ENCODE results near the gene SCAANT1. TPM values are rescaled to one million over a fixed set of nuclear protein-coding genes. Genes with fewer than 3 reads are reported as not detected.

SCAANT1 gene
- total and polyA plus RNA-seq, 9 donors = not detected

DNA sequence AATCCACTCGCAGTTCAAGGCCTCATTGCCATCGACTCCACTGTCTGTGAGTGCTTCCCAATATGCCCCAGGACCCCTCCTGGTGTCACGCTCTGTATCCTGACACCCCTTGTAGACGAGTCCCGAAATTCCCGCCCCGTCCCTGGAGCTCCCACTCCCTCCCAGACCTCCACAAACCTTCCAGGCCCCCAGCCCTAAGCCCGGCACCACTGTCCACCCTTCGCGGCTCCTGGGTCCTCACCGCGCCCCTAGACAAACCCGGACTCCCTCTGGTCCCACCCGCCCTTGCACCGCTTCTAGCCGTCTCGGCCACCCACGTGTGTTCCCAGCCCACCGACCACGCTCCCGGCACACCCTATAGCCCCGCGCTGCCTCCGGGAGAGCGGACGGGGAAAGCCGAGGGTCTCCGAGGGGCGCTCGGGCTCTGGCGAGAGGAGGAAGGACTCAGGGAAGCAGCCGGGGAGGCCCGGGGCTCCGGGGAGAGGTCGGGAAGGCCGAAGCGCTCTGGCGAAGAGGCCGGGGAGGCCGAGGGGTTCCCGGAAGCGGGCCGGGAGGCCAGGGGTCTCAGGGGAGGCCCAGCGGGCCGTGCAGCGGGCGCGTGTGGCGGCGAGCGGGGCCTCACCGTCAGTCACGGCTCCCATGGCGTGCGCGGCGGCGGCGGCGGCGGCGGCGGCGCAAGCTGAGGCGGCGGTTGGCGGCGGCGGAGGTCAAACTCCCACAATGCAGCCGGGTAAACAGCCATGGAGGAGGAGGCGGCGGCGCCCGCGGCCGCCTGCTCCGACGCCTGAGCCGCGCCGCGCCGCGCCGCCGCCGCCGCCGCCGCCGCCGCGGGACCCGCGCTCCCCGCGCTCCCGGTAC, 48.8 kb downstream of the SCAANT1 start, which contains the start of the genes ATXN7 and THOC7:
Gene ATXN7 (plus strand): TSS at position 718 of the 858 bp plus-strand sequence. CDS start 48,732 bp downstream, outside the sequence.
Gene THOC7 (minus strand): TSS at position 656 of the 858 bp plus-strand sequence. CDS start 15 bp downstream, at position 641.
- no peaks in the 10 kb centered on the region for H3K9me3 ChIP-seq
- no peaks in the 10 kb centered on the region for H3K27me3 ChIP-seq
- intact Hi-C loops (cut with DNase I) = loop anchor here in 1 of 4 donors (5.0 kb wide), 1 partner anchor 49 kb away; the partner anchor contains the start of gene SCAANT1
- TF ChIP-seq, protein P1, sequence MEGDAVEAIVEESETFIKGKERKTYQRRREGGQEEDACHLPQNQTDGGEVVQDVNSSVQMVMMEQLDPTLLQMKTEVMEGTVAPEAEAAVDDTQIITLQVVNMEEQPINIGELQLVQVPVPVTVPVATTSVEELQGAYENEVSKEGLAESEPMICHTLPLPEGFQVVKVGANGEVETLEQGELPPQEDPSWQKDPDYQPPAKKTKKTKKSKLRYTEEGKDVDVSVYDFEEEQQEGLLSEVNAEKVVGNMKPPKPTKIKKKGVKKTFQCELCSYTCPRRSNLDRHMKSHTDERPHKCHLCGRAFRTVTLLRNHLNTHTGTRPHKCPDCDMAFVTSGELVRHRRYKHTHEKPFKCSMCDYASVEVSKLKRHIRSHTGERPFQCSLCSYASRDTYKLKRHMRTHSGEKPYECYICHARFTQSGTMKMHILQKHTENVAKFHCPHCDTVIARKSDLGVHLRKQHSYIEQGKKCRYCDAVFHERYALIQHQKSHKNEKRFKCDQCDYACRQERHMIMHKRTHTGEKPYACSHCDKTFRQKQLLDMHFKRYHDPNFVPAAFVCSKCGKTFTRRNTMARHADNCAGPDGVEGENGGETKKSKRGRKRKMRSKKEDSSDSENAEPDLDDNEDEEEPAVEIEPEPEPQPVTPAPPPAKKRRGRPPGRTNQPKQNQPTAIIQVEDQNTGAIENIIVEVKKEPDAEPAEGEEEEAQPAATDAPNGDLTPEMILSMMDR (IDR thresholded peaks at IDR 0.05) = no peak
- TF ChIP-seq EP300 (IDR thresholded peaks at IDR 0.05) (no peak), POLR2A (IDR thresholded peaks at IDR 0.05) (no peak)
- peak; percentile 55 to 82 (median 74) for DNase-seq
- H3K4me3 ChIP-seq = peak within 1 kb of the TSS; percentile 96
- H3K27ac ChIP-seq = peak within 1 kb of the TSS; percentile 85 to 91
- no peaks in the 10 kb centered on the region for H3K36me3 ChIP-seq
- H3K4me1 ChIP-seq (ENCODE audit: insufficient read depth) = peaks cover 7% of the 10 kb centered on the region
- WGBS, 3 donors = 0 to 2% (median 0%) methylated on average over 42 to 94 of the region's 98 CpGs

DNA sequence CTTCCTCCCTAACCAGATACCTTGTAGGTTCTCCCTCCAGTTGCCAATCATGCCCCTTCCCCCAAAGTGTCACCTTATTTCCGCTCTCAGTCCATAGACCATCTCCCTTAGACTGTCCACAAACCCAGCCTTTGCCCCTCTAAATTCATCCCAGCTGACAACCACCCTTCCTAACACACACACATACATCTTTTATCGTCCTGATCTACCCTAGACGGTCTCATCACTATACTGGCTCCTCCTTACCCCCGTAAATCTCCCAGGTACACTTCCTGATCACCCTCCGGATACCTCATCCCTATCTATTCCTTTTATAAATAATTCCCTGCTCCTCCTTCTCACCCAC, 49.4 kb downstream of the SCAANT1 start:
- no peak for TF ChIP-seq POLR2A (IDR thresholded peaks at IDR 0.05)
- TF ChIP-seq, protein P1 (IDR thresholded peaks at IDR 0.05) = no peak
- TF ChIP-seq EP300 (IDR thresholded peaks at IDR 0.05) = no peak
- Histone ChIP-seq H3K4me1 (ENCODE audit: insufficient read depth) (peaks cover 7% of the 10 kb centered on the region), H3K27me3 (no peaks in the 10 kb centered on the region), H3K4me3 (peak overlapping the region; percentile 96), H3K27ac (peak overlapping the region; percentile 77 to 91), H3K36me3 (no peaks in the 10 kb centered on the region), H3K9me3 (no peaks in the 10 kb centered on the region)
- intact Hi-C loops (cut with DNase I) = loop anchor here in 1 of 4 donors (5.0 kb wide), 1 partner anchor 50 kb away; the partner anchor contains the start of gene SCAANT1
- 23 to 32% (median 26%) methylated on average over 5 of the region's 5 CpGs for WGBS, 3 donors
- no peak for DNase-seq

Small RNA genes within 50 kb of the gene (small RNA-seq; reads per million reads assigned to genes)
- gene SCAANT1 = not detected

Other genes with a start within 250 kb of the SCAANT1 start
- gene C3orf49, start 93.1 kb downstream of the SCAANT1 start, total RNA-seq = not detected
- gene C3orf49, start 93.1 kb downstream of the SCAANT1 start, polyA plus RNA-seq = not detected
- 10 to 100 TPM; 38.2 to 50.6 (median 46.7) TPM for gene THOC7, start 48.6 kb downstream of the SCAANT1 start, total RNA-seq
- gene THOC7, start 48.6 kb downstream of the SCAANT1 start, polyA plus RNA-seq = 10 to 100 TPM; 55.6 to 80.3 TPM
- gene ATXN7, start 48.5 kb downstream of the SCAANT1 start, total RNA-seq = 10 to 100 TPM; 23.0 to 47.0 (median 29.8) TPM
- gene ATXN7, start 48.5 kb downstream of the SCAANT1 start, polyA plus RNA-seq = 10 to 100 TPM in 1 of 2 donors, 1 to 10 TPM in 1; 4.3 to 14.7 TPM
- gene PSMD6, start 111.1 kb upstream of the SCAANT1 start, total RNA-seq = 10 to 100 TPM; 30.8 to 60.7 (median 55.7) TPM
- 10 to 100 TPM; 51.0 to 68.6 TPM for gene PSMD6, start 111.1 kb upstream of the SCAANT1 start, polyA plus RNA-seq